ENCODE results near the gene PPP1R9A. TPM values are rescaled to one million over a fixed set of nuclear protein-coding genes. Genes with fewer than 3 reads are reported as not detected.

The PPP1R9A gene
- total RNA-seq, 2 experiments from 2014 or later, result not detected

- H3K36me3 Mint-ChIP-seq (ENCODE audit: low read depth), result no peaks in the 10 kb centered on the region
- ChIA-PET POLR2A (no interaction called here), CTCF (no interaction called here)
- no peaks in the 10 kb centered on the region for H3K9me3 Mint-ChIP-seq
- no peaks in the 10 kb centered on the region for H3K27me3 Mint-ChIP-seq
- no peak for DNase-seq
- H3K27ac Mint-ChIP-seq, result no peak overlapping the region
- H3K4me1 Mint-ChIP-seq, result no peaks in the 10 kb centered on the region
- H3K4me3 Mint-ChIP-seq, result no peak overlapping the region
Measured at GRCh38 chr7:95089414-95090315, 182.3 kb downstream of the PPP1R9A start.

- Mint-ChIP-seq H3K4me1 (no peaks in the 10 kb centered on the region), H3K27ac (no peak overlapping the region), H3K4me3 (no peak overlapping the region), H3K27me3 (no peaks in the 10 kb centered on the region), H3K36me3 (ENCODE audit: low read depth) (no peaks in the 10 kb centered on the region), H3K9me3 (no peaks in the 10 kb centered on the region)
- POLR2A ChIA-PET, result no interaction called here
- DNase-seq, result no peak
- CTCF ChIA-PET, result no interaction called here
Measured at GRCh38 chr7:95092324-95092723, 184.9 kb downstream of the PPP1R9A start.

GRCh38 chr7:95095259-95095965, 188.0 kb downstream of the PPP1R9A start:
- Mint-ChIP-seq H3K27me3 (no peaks in the 10 kb centered on the region), H3K4me1 (no peaks in the 10 kb centered on the region), H3K4me3 (no peak overlapping the region), H3K27ac (no peak overlapping the region), H3K36me3 (ENCODE audit: low read depth) (no peaks in the 10 kb centered on the region), H3K9me3 (no peaks in the 10 kb centered on the region)
- ChIA-PET POLR2A (no interaction called here), CTCF (no interaction called here)
- DNase-seq, result no peak

- DNase-seq, result no peak
- POLR2A ChIA-PET, result no interaction called here
- Mint-ChIP-seq H3K27ac (no peak overlapping the region), H3K9me3 (no peaks in the 10 kb centered on the region), H3K4me3 (no peak overlapping the region), H3K27me3 (no peaks in the 10 kb centered on the region), H3K36me3 (ENCODE audit: low read depth) (no peaks in the 10 kb centered on the region), H3K4me1 (no peaks in the 10 kb centered on the region)
- CTCF ChIA-PET, result no interaction called here
Measured at GRCh38 chr7:95095966-95096540, 188.7 kb downstream of the PPP1R9A start.

- Mint-ChIP-seq H3K4me3 (no peak overlapping the region), H3K9me3 (no peaks in the 10 kb centered on the region), H3K36me3 (ENCODE audit: low read depth) (no peaks in the 10 kb centered on the region), H3K27ac (no peak overlapping the region), H3K27me3 (no peaks in the 10 kb centered on the region), H3K4me1 (no peaks in the 10 kb centered on the region)
- no peak for DNase-seq
- ChIA-PET POLR2A (no interaction called here), CTCF (no interaction called here)
Measured at GRCh38 chr7:95097291-95097690, 189.9 kb downstream of the PPP1R9A start.

GRCh38 chr7:95097851-95098250, 190.5 kb downstream of the PPP1R9A start:
- no peak for DNase-seq
- H3K27ac Mint-ChIP-seq, result no peak overlapping the region
- ChIA-PET POLR2A (no interaction called here), CTCF (no interaction called here)
- H3K4me3 Mint-ChIP-seq, result no peak overlapping the region
- no peaks in the 10 kb centered on the region for H3K4me1 Mint-ChIP-seq
- no peaks in the 10 kb centered on the region for H3K27me3 Mint-ChIP-seq
- no peaks in the 10 kb centered on the region for H3K36me3 Mint-ChIP-seq (ENCODE audit: low read depth)
- H3K9me3 Mint-ChIP-seq, result no peaks in the 10 kb centered on the region

GRCh38 chr7:95099106-95099505, 191.7 kb downstream of the PPP1R9A start:
- Mint-ChIP-seq H3K27me3 (no peaks in the 10 kb centered on the region), H3K36me3 (ENCODE audit: low read depth) (no peaks in the 10 kb centered on the region), H3K4me3 (no peak overlapping the region)

GRCh38 chr7:95101422-95101821, 194.0 kb downstream of the PPP1R9A start:
- no peaks in the 10 kb centered on the region for H3K4me1 Mint-ChIP-seq
- ChIA-PET CTCF (no interaction called here), POLR2A (no interaction called here)
- no peak overlapping the region for H3K27ac Mint-ChIP-seq
- no peak overlapping the region for H3K4me3 Mint-ChIP-seq
- DNase-seq, result no peak
- H3K9me3 Mint-ChIP-seq, result no peaks in the 10 kb centered on the region
- no peaks in the 10 kb centered on the region for H3K27me3 Mint-ChIP-seq
- no peaks in the 10 kb centered on the region for H3K36me3 Mint-ChIP-seq (ENCODE audit: low read depth)

More at GRCh38 chr7:95099106-95099505, 191.7 kb downstream of the PPP1R9A start:
- no peak overlapping the region for H3K27ac Mint-ChIP-seq
- H3K9me3 Mint-ChIP-seq, result no peaks in the 10 kb centered on the region
- ChIA-PET CTCF (no interaction called here), POLR2A (no interaction called here)
- no peak for DNase-seq
- no peaks in the 10 kb centered on the region for H3K4me1 Mint-ChIP-seq

- no peak overlapping the region for H3K27ac Mint-ChIP-seq
- POLR2A ChIA-PET, result no interaction called here
- no peaks in the 10 kb centered on the region for H3K36me3 Mint-ChIP-seq (ENCODE audit: low read depth)
- no peaks in the 10 kb centered on the region for H3K4me1 Mint-ChIP-seq
- H3K9me3 Mint-ChIP-seq, result no peaks in the 10 kb centered on the region
- no peaks in the 10 kb centered on the region for H3K27me3 Mint-ChIP-seq
- no peak overlapping the region for H3K4me3 Mint-ChIP-seq
- no peak for DNase-seq
- CTCF ChIA-PET, result no interaction called here
Measured at GRCh38 chr7:95102662-95103061, 195.3 kb downstream of the PPP1R9A start.

- Mint-ChIP-seq H3K36me3 (ENCODE audit: low read depth) (no peaks in the 10 kb centered on the region), H3K9me3 (no peaks in the 10 kb centered on the region), H3K27me3 (no peaks in the 10 kb centered on the region), H3K4me1 (no peaks in the 10 kb centered on the region), H3K27ac (no peak overlapping the region), H3K4me3 (no peak overlapping the region)
- POLR2A ChIA-PET, result no interaction called here
- DNase-seq, result no peak
- CTCF ChIA-PET, result interaction anchor here (0.6 kb wide), 1 partner anchor 395 kb away, joined by 3 read pairs; no protein-coding TSS in a partner anchor
Measured at GRCh38 chr7:95104739-95105138, 197.3 kb downstream of the PPP1R9A start.

GRCh38 chr7:95105627-95106026, 198.2 kb downstream of the PPP1R9A start:
- Mint-ChIP-seq H3K36me3 (ENCODE audit: low read depth) (no peaks in the 10 kb centered on the region), H3K27ac (no peak overlapping the region), H3K27me3 (no peaks in the 10 kb centered on the region), H3K4me3 (no peak overlapping the region), H3K9me3 (no peaks in the 10 kb centered on the region), H3K4me1 (no peaks in the 10 kb centered on the region)
- ChIA-PET CTCF (no interaction called here), POLR2A (no interaction called here)
- DNase-seq, result no peak

GRCh38 chr7:95106401-95106800, 199.0 kb downstream of the PPP1R9A start:
- Mint-ChIP-seq H3K4me1 (no peaks in the 10 kb centered on the region), H3K27me3 (no peaks in the 10 kb centered on the region), H3K36me3 (ENCODE audit: low read depth) (no peaks in the 10 kb centered on the region), H3K27ac (no peak overlapping the region), H3K4me3 (no peak overlapping the region), H3K9me3 (no peaks in the 10 kb centered on the region)
- ChIA-PET CTCF (no interaction called here), POLR2A (no interaction called here)
- DNase-seq, result no peak

GRCh38 chr7:95110707-95111106, 203.3 kb downstream of the PPP1R9A start:
- Mint-ChIP-seq H3K9me3 (no peaks in the 10 kb centered on the region), H3K4me1 (no peaks in the 10 kb centered on the region), H3K36me3 (ENCODE audit: low read depth) (no peaks in the 10 kb centered on the region), H3K27ac (no peak overlapping the region), H3K27me3 (no peaks in the 10 kb centered on the region), H3K4me3 (no peak overlapping the region)
- no peak for DNase-seq
- ChIA-PET CTCF (no interaction called here), POLR2A (no interaction called here)

All from activated CD4-positive, alpha-beta T cell treated with anti-CD3 and anti-CD28 coated beads, Interleukin-2, amount 10 ng/mL, durations not matched to agents 7 days and 5 days (primary cell).